Measurements from ENCODE around the gene SELPLG.

- no peak for TF ChIP-seq ARNT (IDR thresholded peaks at IDR 0.05)
- TF ChIP-seq FOXM1 (IDR thresholded peaks at IDR 0.05; ENCODE audit: borderline replicate concordance), result no peak
- TF ChIP-seq BHLHE40 (IDR thresholded peaks at IDR 0.05; ENCODE audit: borderline replicate concordance), result no peak
These were observed 30.6 kb downstream of the SELPLG start for GRCh38 chr12:108602976-108603704.

Measured in HEK293T (cell line).